ENCODE results near the gene MBLAC2. TPM values are rescaled to one million over a fixed set of nuclear protein-coding genes. Genes with fewer than 3 reads are reported as not detected.

MBLAC2 gene
- total and polyA plus RNA-seq, 2 donors (not counting 1 experiment from before 2014, with no cell fraction given), result 3.8 to 13.3 TPM

DNA sequence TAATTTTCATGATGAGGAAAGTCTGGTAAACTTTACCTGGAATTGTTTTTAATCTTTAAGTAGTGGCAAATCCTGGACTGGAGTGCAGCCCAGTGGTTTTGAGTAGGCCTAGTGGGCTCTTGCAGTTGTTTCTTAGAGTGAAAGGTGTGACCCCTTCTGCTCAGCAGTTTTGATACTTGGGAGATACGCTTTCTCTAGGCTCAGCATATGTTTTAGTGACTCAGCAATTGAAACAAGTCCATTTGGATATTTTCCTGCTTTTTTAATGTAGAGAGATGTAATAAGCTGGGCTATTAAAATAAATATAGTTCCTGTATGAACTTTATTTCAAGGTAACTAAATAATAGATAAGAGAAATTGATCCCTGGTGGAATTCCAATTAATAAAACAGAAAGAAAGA lies 6.1 kb upstream of the MBLAC2 start:
- no peaks in the 10 kb centered on the region for H3K27me3 Mint-ChIP-seq
- ChIA-PET POLR2A (no interaction called here), CTCF (no interaction called here)
- DNase-seq (no peak), ATAC-seq (ENCODE audit: low read depth) (no peak)
- no peak overlapping the region for H2AFZ ChIP-seq (ENCODE audit: insufficient read depth, low read depth, low read length, poor library complexity, severe bottlenecking)
- no peak overlapping the region for H3K4me2 ChIP-seq (replicated peaks; ENCODE audit: low read depth, low read length, poor library complexity, severe bottlenecking)
- intact Hi-C loops (cut with micrococcal nuclease), result no loop called here
- H3K27ac ChIP-seq (ENCODE audit: low read length in 2 of 2), result no peak overlapping the region
- no peaks in the 10 kb centered on the region for H3K9me3 Mint-ChIP-seq (ENCODE audit: insufficient read depth)
- no peak overlapping the region for H3K4me3 Mint-ChIP-seq
- no peak overlapping the region for H3K27ac Mint-ChIP-seq
- no peaks in the 10 kb centered on the region for H4K20me1 ChIP-seq (ENCODE audit: control insufficient read depth, insufficient read depth, low read length, poor library complexity, severe bottlenecking)
- H3K4me1 Mint-ChIP-seq, result no peaks in the 10 kb centered on the region
- no CpG with 5 or more reads among the region's 1 CpG for WGBS (ENCODE audit: insufficient coverage)
- no peak overlapping the region for H3K4me3 ChIP-seq (ENCODE audit: control extremely low read depth in 1 of 5, extremely low read depth in 1 of 5, insufficient read depth in 1 of 5, low read depth in 2 of 5, low read length in 4 of 5)
- no peaks in the 10 kb centered on the region for H3K79me2 ChIP-seq (ENCODE audit: control insufficient read depth, insufficient read depth, low read length)
- H3K27me3 ChIP-seq (replicated peaks in 1 of 4; ENCODE audit: control extremely low read depth in 1 of 4, control insufficient read depth in 3 of 4, insufficient read depth in 4 of 4, low read length in 3 of 4), result no peaks in the 10 kb centered on the region
- TF ChIP-seq EZH2 (IDR thresholded peaks at IDR 0.05; ENCODE audit: borderline replicate concordance, insufficient read depth, low read depth, low read length, poor library complexity, severe bottlenecking), result no peak
- TF ChIP-seq, protein P1, sequence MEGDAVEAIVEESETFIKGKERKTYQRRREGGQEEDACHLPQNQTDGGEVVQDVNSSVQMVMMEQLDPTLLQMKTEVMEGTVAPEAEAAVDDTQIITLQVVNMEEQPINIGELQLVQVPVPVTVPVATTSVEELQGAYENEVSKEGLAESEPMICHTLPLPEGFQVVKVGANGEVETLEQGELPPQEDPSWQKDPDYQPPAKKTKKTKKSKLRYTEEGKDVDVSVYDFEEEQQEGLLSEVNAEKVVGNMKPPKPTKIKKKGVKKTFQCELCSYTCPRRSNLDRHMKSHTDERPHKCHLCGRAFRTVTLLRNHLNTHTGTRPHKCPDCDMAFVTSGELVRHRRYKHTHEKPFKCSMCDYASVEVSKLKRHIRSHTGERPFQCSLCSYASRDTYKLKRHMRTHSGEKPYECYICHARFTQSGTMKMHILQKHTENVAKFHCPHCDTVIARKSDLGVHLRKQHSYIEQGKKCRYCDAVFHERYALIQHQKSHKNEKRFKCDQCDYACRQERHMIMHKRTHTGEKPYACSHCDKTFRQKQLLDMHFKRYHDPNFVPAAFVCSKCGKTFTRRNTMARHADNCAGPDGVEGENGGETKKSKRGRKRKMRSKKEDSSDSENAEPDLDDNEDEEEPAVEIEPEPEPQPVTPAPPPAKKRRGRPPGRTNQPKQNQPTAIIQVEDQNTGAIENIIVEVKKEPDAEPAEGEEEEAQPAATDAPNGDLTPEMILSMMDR (IDR thresholded peaks at IDR 0.05), result no peak
- no peaks in the 10 kb centered on the region for H3K36me3 ChIP-seq (replicated peaks in 1 of 2; ENCODE audit: control extremely low read depth in 1 of 2, control insufficient read depth in 1 of 2, extremely low read depth in 1 of 2, insufficient read depth in 2 of 2, low read length in 1 of 2)
- H3K9me3 ChIP-seq (ENCODE audit: control extremely low read depth in 1 of 3, control insufficient read depth in 2 of 3, insufficient read depth in 1 of 3, low read length in 2 of 3), result no peaks in the 10 kb centered on the region
- H3K4me1 ChIP-seq (ENCODE audit: control insufficient read depth in 2 of 2, insufficient read depth in 2 of 2, low read length in 2 of 2), result no peaks in the 10 kb centered on the region
- H3K9ac ChIP-seq (ENCODE audit: low read length), result no peak overlapping the region

DNA sequence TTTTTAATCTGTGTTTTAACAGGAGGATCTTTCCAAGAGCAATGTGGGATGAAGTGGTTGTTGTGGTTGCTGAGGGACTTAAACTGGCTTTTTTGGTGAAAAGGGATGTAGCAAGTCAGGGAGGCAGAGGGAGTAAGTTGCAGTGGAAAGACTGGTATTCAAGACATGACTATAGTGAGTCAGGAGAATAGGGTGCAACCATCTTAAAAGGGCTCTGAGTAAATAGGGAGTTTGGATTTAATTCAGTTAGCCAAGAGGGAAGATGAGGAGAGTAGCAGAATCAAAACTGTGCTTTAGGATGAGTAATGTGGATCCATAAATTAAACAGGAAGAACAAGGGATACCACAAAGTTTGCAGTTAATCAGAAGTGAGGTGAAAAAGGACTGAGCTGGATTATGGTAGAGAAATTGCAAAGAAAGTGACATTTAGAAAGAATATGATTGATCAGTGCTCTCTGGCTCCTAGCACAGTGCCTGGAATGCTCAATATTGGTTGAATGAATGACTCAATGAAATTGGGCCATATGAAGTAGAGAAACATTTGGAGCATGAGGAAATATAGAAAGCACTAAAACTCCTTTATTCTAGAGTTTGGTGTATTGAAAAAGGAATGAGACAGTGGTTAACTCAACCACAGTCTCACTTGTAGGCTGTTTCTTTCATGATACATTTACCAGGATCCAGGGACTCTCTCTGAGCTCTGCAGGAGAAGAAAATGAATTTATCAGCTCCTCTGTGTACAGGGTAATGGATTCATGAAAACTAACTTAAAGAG lies 5.2 kb upstream of the MBLAC2 start:
- CTCF ChIA-PET, result interaction anchor here (1.9 kb wide), 1 partner anchor 40 kb away, joined by 5 read pairs; no protein-coding TSS in a partner anchor
- Mint-ChIP-seq H3K4me1 (peaks cover 4% of the 10 kb centered on the region), H3K4me3 (no peak overlapping the region), H3K9me3 (ENCODE audit: insufficient read depth) (no peaks in the 10 kb centered on the region), H3K27me3 (no peaks in the 10 kb centered on the region), H3K27ac (no peak overlapping the region)
- Histone ChIP-seq H3K4me3 (ENCODE audit: control extremely low read depth in 1 of 5, extremely low read depth in 1 of 5, insufficient read depth in 1 of 5, low read depth in 2 of 5, low read length in 4 of 5) (no peak overlapping the region), H3K9ac (ENCODE audit: low read length) (no peak overlapping the region), H3K79me2 (ENCODE audit: control insufficient read depth, insufficient read depth, low read length) (no peaks in the 10 kb centered on the region), H4K20me1 (ENCODE audit: control insufficient read depth, insufficient read depth, low read length, poor library complexity, severe bottlenecking) (no peaks in the 10 kb centered on the region), H2AFZ (ENCODE audit: insufficient read depth, low read depth, low read length, poor library complexity, severe bottlenecking) (no peak overlapping the region), H3K4me2 (replicated peaks; ENCODE audit: low read depth, low read length, poor library complexity, severe bottlenecking) (no peak overlapping the region), H3K9me3 (ENCODE audit: control extremely low read depth in 1 of 3, control insufficient read depth in 2 of 3, insufficient read depth in 1 of 3, low read length in 2 of 3) (no peaks in the 10 kb centered on the region), H3K4me1 (ENCODE audit: control insufficient read depth in 2 of 2, insufficient read depth in 2 of 2, low read length in 2 of 2) (peaks cover 0 to 4% of the 10 kb centered on the region in 2 donors), H3K36me3 (replicated peaks in 1 of 2; ENCODE audit: control extremely low read depth in 1 of 2, control insufficient read depth in 1 of 2, extremely low read depth in 1 of 2, insufficient read depth in 2 of 2, low read length in 1 of 2) (no peaks in the 10 kb centered on the region), H3K27ac (ENCODE audit: low read length in 2 of 2) (no peak overlapping the region), H3K27me3 (replicated peaks in 1 of 4; ENCODE audit: control extremely low read depth in 1 of 4, control insufficient read depth in 3 of 4, insufficient read depth in 4 of 4, low read length in 3 of 4) (no peaks in the 10 kb centered on the region)
- no peak for TF ChIP-seq EZH2 (IDR thresholded peaks at IDR 0.05; ENCODE audit: borderline replicate concordance, insufficient read depth, low read depth, low read length, poor library complexity, severe bottlenecking)
- TF ChIP-seq, protein P1 (IDR thresholded peaks at IDR 0.05), result no peak
- intact Hi-C loops (cut with micrococcal nuclease), result loop anchor here (10.0 kb wide), 1 partner anchor 1595 kb away; the partner anchor contains the start of gene MEF2C
- POLR2A ChIA-PET, result no interaction called here
- ATAC-seq (ENCODE audit: low read depth) (no peak), DNase-seq (no peak)

Data from B cell (primary cell).